ENCODE results near the gene CFP.

Gene CFP

DNA sequence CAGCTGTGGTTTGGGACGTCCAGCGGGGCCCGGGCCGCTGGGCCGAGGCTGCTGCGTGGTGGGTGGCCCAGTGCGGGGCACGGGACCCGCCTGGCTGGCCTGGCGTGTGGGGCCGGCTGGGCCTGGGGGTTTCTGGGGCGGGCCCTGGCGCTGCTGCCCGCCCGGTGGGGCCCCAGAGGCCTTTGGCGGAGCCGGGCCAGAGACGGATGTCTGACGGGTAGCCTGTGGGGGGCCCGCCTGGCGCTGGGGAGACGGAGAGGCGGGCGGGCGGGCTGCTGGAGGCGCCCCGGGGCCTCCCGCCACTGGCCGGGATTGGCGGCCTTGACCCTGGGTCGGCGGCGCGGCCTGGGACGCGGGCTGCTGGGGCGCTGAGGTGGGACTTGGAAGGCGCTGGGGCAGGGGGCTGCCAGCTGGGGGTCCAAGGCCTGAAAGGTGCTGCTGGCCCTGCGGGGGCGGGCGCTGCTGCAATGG, 55.6 kb downstream of the CFP start:
- no peak for DNase-seq (ENCODE audit: insufficient read length, low spot score)
- TF ChIP-seq, protein P1, sequence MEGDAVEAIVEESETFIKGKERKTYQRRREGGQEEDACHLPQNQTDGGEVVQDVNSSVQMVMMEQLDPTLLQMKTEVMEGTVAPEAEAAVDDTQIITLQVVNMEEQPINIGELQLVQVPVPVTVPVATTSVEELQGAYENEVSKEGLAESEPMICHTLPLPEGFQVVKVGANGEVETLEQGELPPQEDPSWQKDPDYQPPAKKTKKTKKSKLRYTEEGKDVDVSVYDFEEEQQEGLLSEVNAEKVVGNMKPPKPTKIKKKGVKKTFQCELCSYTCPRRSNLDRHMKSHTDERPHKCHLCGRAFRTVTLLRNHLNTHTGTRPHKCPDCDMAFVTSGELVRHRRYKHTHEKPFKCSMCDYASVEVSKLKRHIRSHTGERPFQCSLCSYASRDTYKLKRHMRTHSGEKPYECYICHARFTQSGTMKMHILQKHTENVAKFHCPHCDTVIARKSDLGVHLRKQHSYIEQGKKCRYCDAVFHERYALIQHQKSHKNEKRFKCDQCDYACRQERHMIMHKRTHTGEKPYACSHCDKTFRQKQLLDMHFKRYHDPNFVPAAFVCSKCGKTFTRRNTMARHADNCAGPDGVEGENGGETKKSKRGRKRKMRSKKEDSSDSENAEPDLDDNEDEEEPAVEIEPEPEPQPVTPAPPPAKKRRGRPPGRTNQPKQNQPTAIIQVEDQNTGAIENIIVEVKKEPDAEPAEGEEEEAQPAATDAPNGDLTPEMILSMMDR (IDR thresholded peaks at IDR 0.05; ENCODE audit: insufficient read depth, missing control alignments) = no peak
- FAIRE-seq = no peak

DNA sequence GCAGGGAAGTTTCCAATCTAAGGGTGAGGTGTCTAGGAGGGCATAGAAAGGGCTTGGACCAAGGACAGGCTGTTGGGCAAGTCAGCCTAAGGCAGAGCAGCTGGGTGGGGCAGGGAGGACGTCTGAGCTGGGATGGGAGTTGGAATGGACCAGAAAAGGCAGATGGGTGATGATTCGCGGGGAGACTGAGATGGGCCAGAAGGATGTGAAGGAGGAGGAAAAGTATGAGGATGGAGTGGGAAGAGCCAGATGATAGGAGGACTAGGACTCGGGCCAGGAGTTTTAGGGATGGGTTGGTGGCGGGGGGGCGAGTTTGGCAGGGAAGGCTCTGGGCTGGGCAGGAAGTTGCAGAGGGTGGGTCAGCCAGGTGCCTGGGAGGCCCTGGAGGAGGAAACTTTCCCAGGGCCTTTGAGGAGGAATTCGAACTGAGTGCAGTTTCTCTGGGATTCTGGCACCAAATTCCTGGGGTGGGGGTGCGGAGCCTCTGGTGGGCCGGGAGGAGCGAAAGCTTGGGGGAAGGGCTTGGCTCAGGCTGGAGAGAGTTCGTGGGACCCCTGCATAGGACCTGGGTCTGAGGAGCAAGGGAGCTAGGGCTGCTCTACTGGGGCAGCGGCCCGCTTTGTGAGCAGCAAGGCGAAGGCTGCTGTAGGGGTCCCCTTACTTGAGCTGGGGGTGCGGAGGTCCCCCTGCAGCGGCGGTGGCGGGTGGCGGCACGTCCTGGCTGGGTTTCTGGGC, 56.2 kb downstream of the CFP start:
- DNase-seq (ENCODE audit: insufficient read length, low spot score) (no peak), FAIRE-seq (no peak)
- TF ChIP-seq, protein P1 (IDR thresholded peaks at IDR 0.05; ENCODE audit: insufficient read depth, missing control alignments) = no peak
